Activated CD8-positive, alpha-beta memory T cell treated with anti-CD3 and anti-CD28 coated beads, Interleukin-2, amount 50 U/mL, for 1 hour (primary cell): ENCODE results near the gene EML6.

ENCODE experiments used
- DNase-seq: peaks from one replicate; pipeline ENCODE4 v3.0.0-alpha.2; 2020; ENCODE audit errors: extremely low read depth

Gene EML6

DNA sequence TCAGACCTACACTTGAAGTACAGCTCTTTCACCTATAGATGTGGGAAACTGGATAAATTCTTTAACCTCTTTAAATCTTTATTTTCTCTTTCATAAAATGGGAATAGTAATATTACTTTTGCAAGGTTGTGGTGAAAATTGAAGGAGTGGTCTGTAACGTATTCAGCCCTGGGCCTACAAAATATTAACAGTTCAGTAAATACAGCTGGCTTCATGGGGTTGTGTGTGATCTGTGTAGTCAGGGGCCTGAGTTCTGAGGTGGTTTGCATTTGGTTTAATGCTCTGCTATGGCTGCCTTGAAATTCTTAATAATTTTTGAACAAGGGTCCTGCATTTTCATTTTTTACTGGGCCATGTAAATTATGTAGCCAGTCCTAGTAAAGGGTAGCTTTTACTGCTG lies 16.8 kb upstream of the EML6 start:
- no peak for DNase-seq

GRCh38 chr2:54708584-54709335 lies 14.7 kb upstream of the EML6 start:
- DNase-seq = no peak

DNA sequence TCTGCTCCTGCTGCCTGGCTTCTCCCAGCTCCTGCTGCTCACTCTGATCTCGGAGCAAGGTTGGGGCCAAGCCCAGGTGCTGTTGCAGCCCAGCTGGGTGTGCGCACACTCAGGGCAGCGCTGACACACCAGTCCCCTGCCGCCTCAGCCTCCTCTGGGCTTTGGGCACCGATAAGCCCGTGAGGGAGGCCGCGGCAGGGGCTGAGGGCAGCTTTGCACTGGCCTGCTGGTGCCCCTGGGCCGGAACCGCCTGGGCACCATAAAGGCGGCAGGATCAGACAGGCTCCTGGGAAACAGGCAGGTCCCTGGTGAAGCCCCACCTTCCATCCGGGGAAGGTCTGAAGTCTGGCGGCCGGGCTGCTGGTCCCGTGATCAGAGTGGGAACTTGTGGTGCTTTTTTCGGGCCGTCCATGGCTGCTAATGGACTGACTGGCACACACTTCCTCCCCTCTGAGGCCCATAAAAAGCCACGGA lies 14.1 kb upstream of the EML6 start:
- no peak for DNase-seq

DNA sequence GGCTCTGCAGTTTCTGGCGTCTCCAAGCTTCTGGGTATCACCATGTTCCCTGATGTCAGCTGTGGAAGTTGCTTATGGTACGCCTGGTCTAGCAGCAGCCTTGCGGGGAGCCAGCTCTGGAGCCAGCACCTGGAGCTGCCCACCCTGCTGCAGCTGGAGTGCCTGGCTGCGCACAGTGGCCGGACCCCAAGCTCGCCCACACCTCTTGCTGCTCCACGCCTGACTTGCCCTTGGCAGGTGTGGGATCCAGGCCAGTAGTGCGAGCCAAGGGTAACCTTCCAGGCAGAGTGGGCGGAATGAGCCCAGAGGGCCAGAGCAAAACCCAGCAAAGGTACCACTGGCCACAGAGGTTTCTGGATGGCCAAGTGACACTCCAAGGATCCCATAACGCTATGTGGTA lies 13.2 kb upstream of the EML6 start:
- no peak for DNase-seq

DNA sequence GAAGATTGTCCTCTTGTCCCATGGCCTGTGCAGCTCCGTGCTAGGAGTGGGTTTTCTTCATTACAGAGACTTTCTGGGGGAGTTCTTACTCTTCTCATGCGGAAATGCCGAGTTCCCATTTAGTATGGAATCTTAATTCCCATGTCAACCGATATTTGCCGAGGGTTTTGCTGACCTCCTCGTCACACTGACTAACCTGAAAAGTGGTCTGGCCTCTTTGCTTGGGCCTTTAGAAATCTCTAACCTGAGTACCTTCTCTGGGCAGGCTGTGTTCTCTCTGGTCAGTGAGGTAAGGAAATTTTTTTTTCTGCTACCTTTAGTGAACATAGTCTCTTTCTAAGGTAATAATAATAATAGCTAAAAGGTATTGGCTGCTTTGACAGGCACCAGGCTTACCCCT lies 10.9 kb upstream of the EML6 start:
- DNase-seq = no peak

- no peak for DNase-seq
These were observed 8.5 kb upstream of the EML6 start for GRCh38 chr2:54714996-54715395.

- no peak for DNase-seq
These were observed 7.1 kb upstream of the EML6 start for GRCh38 chr2:54716375-54716774.

GRCh38 chr2:54720563-54720962 lies 2.9 kb upstream of the EML6 start:
- no peak for DNase-seq

DNA sequence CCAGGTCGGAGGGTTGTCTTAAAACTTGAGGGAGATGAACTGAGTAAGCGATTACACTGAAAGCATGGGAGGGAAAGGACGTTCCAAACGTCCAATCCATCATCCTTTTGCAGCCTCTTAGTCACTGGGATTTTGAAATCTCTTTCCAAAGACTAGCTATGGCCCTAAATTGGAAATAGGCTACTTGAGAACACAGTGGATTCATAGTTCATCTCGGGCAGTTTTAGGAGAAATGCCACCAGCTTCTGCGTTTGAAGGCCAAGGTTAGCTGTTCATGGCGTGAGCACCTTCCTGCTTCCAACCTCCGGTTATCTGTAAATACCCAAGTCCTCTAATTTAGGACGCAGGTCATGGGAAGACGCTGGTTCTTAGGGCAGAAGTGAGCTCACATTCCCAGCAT lies 821 bp upstream of the EML6 start:
- DNase-seq = no peak

DNA sequence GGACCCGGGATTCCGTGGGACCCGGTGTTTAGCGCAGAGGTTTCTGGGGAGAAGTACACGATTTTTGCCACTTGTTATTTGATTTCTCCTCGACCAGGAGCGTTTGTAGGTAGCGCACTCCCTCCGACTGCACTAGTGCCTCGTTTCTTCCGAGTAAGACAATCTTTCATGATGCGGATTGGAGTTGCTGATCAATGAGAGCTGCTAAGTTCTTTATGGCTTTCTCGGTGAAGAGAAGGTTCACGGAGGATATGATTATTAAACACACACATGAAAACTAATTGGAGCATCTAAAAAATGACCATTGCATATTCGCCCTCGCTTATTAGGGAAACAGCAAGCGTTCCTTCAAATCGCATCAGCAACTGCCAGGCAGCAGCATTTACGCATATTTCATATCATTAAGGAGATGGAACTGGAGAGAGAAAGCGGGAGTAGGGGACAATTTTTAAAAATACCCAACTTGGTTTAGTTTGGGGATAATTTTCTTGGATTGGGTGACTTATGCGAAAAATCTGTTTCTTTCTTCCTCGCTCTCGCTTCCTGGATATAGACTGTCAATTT lies 616 bp downstream of the EML6 start:
- no peak for DNase-seq

DNA sequence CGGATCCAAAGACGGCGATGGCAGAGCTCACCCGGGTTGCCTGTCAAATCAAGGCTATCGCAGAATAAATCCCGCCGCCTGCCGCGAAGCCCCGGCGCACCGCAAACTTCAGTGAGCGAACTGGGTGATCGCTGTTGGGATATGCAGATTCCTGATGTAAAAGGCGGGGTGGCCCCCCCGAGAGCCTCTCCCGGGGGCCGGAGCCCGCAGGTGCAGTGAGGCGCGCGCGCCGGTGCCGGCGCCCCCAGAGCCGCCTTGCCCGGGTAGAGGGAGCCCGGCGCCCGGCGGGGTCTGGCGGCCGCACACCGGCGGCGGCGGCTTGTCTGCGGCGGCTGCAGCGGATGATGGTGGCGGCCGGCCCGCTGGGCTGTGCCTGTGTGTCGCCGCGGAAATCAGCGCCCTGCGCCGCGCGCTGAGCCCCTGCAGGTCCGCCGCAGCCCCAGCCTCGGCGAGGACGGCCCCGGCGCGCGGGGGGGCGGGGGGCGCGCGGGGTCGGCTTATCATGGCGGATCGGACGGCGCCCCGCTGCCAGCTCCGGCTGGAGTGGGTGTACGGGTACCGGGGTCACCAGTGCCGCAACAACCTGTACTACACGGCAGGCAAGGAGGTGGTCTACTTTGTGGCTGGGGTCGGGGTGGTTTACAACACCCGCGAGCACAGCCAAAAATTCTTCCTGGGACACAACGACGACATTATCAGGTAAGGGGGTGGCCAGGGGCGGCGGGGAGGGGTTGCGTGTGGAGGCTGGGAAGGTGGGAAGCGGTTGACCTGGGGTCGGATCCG lies 1.3 kb downstream of the EML6 start:
- no peak for DNase-seq

DNA sequence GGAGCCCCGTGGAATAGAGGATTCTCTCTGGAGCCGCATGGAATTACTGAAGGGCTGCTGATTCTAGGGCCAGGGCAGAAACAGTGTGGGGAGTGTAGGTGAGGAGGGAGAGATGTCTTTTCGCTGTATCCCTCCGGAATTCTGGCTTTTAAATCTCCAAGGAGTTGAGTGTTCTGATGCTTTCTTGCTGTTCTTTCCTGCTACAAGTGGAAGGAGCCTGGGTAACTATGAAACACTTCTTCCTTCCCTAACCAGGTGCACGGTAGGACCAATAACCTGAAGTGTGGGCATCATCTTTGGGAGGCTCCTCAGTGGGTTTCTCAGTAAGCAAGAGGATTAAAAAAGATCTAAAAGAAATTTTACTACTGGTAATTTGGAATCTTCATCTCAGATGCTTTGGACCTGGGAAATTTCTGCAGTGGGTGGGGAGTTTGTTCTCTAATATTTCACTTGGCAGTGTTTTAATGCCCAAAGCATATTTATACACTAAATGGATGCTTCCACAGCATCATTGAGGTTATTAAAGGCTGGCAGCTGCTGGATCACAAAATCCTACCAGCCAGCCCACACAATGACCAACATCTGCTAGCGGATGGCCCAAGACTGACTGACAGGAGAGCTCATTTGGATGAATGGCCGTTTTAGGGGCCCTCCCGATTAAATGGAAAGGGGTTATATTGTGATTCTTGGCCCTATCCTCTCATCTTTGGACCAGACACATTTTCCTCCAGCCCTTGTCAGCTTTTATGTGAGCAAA lies 2.1 kb downstream of the EML6 start:
- no peak for DNase-seq

- no peak for DNase-seq
These were observed 3.0 kb downstream of the EML6 start for GRCh38 chr2:54726431-54726830.

- DNase-seq = no peak
These were observed 3.5 kb downstream of the EML6 start for GRCh38 chr2:54726940-54727339.

- DNase-seq = no peak
These were observed 5.2 kb downstream of the EML6 start for GRCh38 chr2:54728669-54729120.

- DNase-seq = no peak
These were observed 12.2 kb downstream of the EML6 start for GRCh38 chr2:54735636-54736035.

DNA sequence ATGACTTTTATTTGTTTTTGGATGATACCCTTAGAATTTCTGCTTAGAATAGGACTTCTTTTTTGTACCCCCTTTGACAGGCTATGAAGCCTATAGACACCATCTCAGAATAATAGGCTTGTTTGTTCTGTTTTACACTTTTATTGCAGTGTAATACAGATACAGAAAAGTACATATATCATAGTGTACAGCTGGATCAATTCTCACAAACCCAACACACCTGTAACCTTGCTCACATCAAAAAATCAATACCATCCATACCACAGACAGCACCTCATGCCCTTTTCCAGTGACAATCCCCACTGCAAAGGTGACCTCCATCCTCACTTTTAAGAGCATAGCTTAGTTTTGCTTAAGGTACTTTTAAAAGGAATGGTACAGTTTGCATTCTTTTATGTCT lies 14.8 kb downstream of the EML6 start:
- DNase-seq = no peak

DNA sequence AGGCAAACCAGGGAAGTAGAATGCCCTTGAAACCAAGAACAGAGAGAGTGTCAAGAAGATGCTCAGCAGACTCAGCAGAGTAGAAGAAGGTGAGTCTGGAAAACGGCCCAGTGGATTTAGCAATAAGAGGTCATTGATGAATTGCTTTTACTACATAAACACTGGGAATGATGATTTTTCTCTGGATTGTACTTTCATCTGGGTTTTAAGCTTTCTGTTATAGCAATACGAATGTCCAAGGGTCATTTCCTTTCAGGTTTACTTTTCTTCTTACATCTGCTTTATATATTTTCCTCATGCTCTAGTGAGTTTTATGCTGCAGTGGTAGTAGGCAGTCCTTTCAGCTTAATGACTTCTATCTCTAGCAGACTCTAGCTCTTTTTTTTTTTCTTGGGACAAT lies 16.9 kb downstream of the EML6 start:
- DNase-seq = no peak

GRCh38 chr2:54741250-54741649 lies 17.8 kb downstream of the EML6 start:
- no peak for DNase-seq

- DNase-seq = no peak
These were observed 26.6 kb downstream of the EML6 start for GRCh38 chr2:54750040-54750439.

DNA sequence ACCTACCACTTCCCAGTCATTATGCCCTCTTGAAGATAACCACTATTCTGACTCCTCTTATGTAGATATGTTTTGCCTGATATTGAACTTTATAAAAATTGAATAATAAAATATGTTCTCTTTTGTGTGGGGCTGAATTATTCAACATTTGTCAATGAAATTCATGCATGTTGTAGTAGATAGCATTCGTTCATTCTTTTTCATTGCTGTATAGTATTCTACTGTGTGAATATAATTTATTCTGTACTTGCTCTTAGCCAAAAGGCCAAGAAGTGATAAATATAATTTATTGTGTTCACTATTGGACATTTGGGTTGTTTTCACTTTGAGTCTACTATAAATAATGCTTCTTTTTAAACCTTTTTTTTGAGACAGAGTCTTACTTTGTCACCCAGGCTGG lies 29.0 kb downstream of the EML6 start:
- no peak for DNase-seq

DNA sequence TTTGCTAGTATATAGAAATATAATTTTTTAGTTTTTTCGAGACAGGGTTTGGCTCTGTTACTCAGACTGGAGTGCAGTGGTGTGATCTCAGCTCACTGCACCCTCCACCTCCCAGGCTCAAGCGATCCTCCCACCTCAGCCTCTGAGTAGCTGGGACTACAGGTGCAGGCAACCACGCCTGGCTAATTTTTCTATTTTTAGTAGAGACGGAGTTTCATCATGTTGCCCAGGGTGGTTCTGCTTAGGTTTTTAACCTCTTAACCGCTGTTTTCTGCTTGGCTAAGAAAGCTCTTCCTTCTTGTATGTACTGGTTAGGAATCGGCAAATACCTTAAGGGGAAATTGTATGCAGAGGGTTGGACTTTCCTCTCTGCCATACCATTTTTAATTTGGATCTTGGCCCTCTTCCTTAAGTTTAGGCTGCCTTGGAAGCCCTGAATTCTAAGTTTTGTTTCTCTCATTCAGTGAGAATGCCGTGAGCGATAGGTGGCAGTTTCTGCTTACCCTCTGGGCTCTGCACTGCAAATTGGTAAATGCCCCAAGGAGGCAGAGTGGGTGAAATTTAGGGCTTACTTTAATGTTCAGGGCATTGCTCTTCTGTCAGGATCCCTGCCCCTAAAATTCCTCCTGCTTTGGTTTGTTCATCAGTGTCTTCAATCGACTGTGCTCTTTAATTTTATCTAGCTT lies 32.3 kb downstream of the EML6 start:
- no peak for DNase-seq
